ENCODE measurements around the gene NBEAL2.

NBEAL2 gene, protein sequence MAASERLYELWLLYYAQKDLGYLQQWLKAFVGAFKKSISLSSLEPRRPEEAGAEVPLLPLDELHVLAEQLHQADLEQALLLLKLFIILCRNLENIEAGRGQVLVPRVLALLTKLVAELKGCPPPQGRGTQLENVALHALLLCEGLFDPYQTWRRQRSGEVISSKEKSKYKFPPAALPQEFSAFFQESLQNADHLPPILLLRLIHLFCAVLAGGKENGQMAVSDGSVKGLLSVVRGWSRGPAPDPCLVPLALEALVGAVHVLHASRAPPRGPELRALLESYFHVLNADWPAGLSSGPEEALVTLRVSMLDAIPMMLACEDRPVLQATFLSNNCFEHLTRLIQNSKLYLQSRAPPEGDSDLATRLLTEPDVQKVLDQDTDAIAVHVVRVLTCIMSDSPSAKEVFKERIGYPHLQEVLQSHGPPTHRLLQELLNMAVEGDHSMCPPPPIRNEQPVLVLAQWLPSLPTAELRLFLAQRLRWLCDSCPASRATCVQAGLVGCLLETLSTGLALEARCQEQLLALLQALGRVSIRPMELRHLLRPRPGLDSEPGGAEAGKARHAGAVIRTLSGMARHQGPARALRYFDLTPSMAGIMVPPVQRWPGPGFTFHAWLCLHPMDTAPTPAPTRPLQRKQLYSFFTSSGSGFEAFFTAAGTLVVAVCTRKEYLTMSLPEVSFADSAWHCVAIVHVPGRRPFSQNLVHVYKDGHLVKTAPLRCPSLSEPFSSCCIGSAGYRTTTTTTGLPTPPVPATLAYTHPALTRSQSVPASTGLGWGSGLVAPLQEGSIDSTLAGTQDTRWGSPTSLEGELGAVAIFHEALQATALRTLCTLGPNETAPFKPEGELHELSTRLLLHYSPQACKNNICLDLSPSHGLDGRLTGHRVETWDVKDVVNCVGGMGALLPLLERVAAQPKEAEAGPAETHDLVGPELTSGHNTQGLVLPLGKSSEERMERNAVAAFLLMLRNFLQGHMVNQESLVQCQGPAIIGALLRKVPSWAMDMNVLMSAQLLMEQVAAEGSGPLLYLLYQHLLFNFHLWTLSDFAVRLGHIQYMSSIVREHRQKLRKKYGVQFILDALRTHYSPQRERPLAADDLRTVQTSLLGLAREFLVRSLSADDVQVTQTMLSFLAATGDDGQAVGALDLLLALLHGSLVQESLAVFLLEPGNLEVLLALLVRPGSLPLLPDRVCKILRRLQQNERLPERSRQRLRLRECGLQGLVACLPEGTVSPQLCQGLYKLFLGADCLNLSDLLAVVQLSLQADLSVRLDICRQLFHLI (N-terminal part only)

DNA sequence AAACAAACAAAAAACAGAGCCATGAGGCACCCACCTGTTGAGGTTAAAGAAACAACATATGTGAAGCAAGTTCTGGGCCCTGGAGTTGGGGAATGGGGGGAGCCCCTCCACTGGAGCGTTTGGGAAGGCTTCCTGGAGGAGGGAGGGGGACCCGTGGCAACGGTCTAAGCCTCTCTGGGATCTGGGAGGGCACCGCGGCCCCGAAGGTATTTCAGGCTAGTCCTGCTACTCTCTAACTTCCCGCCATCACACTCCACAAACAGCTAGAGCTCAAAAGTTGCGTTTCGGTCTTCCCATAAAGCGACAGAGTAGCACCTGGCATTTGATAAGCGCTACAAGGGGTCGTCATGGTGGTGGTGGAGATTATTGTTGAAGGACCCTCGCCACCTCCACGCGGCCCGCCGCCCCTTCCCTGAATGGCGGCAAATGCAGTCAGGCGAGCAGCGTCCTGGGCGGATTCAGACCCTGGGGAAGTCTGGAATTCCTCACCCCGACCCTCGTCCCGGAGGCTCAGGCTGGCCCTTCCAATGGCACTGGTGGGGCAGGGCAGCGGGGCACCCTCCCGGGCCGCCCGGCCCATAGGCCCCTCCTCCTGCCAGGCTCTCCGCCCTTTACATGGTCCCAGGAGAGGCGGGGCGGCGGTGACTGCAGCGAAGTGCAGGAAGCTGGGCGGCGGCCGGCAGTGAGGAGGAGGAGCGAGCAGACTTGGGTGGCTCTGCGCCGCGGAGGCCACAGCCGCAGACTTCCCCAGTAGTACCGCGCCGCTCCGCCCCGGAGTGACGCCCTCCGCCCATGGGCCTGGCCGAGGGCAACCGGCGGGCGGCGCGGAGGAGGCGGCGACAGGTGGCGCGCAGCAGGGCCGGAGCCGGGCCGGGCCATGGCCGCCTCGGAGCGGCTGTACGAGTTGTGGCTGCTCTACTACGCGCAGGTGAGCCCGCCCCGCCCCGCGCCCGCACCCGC is at the start of gene NBEAL2:
Gene NBEAL2, plus strand, starts transcription at position 682 of the 960 bp plus-strand sequence. Its CDS starts 196 bp downstream, at position 878.
- Mint-ChIP-seq H3K9me3 (no peaks in the 10 kb centered on the region), H3K27me3 (peaks cover 5% of the 10 kb centered on the region), H3K36me3 (ENCODE audit: low read depth) (peaks cover 15% of the 10 kb centered on the region), H3K4me1 (peaks cover 61% of the 10 kb centered on the region), H3K4me3 (peak within 1 kb of the TSS; percentile 85), H3K27ac (peak within 1 kb of the TSS; percentile 79)
- DNase-seq (peak; percentile 96), ATAC-seq (peak; percentile 89)

DNA sequence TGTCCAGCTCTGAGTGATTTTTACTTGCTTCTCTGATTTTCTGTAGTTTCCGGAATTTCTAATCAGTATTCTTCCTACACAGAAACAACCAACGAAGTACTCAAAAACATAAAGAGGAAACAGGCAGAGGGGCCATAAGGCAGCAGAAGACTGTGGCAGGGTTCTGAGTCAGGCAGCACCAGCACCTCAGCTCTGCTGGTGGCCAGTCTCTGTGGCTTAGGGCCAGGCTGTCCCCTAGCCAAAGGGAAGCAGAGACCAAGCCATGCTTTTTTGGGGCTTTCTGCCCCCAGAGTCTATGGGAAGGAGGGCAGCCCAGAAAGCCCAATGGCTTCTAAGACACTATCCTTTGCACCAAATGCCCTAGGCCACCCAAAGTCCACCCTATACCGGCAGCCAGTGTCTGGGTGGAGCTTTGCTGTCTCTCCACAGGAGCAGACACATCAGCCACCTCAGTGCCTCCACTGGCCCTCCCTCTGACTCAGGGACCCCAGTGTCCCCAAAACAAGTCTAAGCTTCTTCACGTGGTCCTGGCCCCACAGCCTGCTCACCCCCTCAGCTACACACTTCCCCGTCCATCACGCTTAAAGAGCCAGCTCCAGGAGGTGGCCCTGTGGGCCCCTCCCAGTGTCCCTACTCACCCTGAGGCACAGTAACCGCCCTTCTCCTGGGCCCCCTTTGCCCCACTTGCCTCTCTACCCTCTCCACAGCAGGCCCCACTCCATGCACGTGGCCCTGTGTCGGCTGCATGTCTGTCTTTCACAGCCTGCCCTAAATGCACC is 49.1 kb upstream of the NBEAL2 start:
- peak overlapping the region; percentile 84 for H3K27ac Mint-ChIP-seq
- no peaks in the 10 kb centered on the region for H3K9me3 Mint-ChIP-seq
- no peak for ATAC-seq
- H3K36me3 Mint-ChIP-seq (ENCODE audit: low read depth), result peaks cover 34% of the 10 kb centered on the region
- H3K4me1 Mint-ChIP-seq, result peaks cover 87% of the 10 kb centered on the region
- no peaks in the 10 kb centered on the region for H3K27me3 Mint-ChIP-seq
- no peak for DNase-seq
- H3K4me3 Mint-ChIP-seq, result no peak overlapping the region

DNA sequence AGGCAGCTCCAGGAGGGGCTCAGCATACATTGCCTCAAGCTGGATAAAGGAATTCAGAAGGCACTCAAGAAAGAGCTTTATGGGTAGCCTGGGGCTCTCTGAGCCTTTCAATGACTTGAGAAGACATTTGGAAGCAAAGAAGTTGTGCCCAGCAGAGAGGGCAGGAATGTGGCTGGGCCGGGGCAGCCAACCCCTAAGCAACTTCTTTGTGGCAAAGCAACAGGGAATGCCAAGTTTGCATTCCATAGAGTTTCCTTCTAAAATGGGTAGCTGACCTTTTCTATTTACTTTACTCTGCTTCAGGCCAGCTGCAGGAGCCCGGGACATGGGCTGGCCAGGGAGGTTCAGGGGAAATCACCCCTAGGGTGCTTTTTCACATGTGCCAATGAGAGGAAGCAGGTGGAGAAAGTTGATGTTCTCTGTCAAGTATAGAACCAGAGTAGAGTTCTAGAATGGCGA is 48.5 kb upstream of the NBEAL2 start:
- no peak overlapping the region for H3K4me3 Mint-ChIP-seq

GRCh38 chr3:46931631-46932331 is 47.7 kb upstream of the NBEAL2 start:
- no peak overlapping the region for H3K4me3 Mint-ChIP-seq
- H3K27me3 Mint-ChIP-seq, result no peaks in the 10 kb centered on the region
- ATAC-seq, result no peak
- peaks cover 40% of the 10 kb centered on the region for H3K36me3 Mint-ChIP-seq (ENCODE audit: low read depth)
- DNase-seq, result no peak
- peaks cover 87% of the 10 kb centered on the region for H3K4me1 Mint-ChIP-seq
- no peaks in the 10 kb centered on the region for H3K9me3 Mint-ChIP-seq
- peak overlapping the region; percentile 84 for H3K27ac Mint-ChIP-seq

More for the DNA sequence above, 48.5 kb upstream of the NBEAL2 start:
- DNase-seq (no peak), ATAC-seq (no peak)
- peaks cover 87% of the 10 kb centered on the region for H3K4me1 Mint-ChIP-seq
- H3K36me3 Mint-ChIP-seq (ENCODE audit: low read depth), result peaks cover 34% of the 10 kb centered on the region
- peak overlapping the region; percentile 84 for H3K27ac Mint-ChIP-seq
- no peaks in the 10 kb centered on the region for H3K27me3 Mint-ChIP-seq
- H3K9me3 Mint-ChIP-seq, result no peaks in the 10 kb centered on the region

DNA sequence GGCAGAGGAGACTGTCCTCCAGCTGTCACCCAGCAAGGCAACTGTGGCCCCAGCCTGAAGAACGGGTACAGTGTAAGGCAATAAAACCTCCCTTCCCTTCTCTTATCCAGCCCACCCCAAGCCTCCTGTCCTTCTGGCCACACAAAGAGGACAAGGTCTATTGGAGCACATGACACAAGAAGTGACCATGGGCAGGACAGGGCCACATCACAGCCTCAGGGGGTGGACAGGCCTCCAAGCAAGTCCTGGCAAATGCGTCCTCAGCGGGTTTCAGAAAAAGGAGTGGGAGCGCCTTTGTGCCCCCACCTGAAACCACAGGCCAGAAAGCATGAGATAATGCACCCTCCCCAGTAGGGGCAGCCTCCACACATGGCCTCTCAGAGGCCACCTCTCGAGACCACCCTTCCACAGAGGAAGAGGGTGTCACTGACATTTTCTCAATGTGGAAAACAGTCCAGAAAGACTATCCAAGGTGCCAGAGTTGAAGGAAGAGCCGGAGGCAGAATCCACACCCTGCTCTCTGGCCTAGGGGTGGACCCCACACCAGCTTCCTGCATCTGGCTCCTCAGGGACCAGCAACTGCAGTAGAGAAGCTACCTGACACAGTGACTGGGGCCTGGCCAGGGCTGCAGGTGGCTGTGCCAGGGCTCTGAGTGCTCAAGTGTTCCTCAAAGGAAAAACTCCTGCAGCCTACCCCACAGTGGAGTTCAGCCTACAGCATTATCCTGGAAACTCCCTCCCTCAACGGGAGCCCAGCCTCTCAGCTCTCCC is 46.8 kb upstream of the NBEAL2 start:
- Mint-ChIP-seq H3K27me3 (no peaks in the 10 kb centered on the region), H3K27ac (peak overlapping the region; percentile 84), H3K9me3 (no peaks in the 10 kb centered on the region), H3K4me3 (no peak overlapping the region), H3K4me1 (peaks cover 80% of the 10 kb centered on the region), H3K36me3 (ENCODE audit: low read depth) (peaks cover 34% of the 10 kb centered on the region)
- no peak for DNase-seq
- ATAC-seq, result no peak

DNA sequence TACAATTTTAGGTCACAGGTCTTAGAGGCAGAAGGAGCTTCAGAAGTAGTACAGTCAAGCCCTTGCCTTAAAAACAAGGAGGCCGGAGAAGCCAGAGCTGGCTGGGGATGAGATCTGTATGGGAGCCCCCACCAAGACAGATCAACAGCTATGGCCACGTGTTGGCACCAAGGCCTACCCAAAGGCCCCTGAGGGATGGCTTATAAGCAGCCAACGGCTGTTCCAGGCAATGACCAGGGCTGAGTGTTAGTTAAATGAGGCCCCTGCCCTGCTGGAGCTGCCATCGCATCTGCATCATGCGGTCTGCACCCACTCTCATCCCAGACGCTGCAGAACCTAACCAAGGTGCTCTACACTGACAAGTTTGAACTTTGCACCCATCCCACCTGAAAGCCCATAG is 46.2 kb upstream of the NBEAL2 start:
- Mint-ChIP-seq H3K4me1 (peaks cover 77% of the 10 kb centered on the region), H3K9me3 (no peaks in the 10 kb centered on the region), H3K36me3 (ENCODE audit: low read depth) (peaks cover 37% of the 10 kb centered on the region), H3K27me3 (no peaks in the 10 kb centered on the region), H3K4me3 (no peak overlapping the region), H3K27ac (no peak overlapping the region)
- DNase-seq (no peak), ATAC-seq (no peak)

GRCh38 chr3:46934072-46934471 is 45.4 kb upstream of the NBEAL2 start:
- Mint-ChIP-seq H3K27ac (peak overlapping the region; percentile 44), H3K4me3 (no peak overlapping the region), H3K9me3 (no peaks in the 10 kb centered on the region), H3K4me1 (peaks cover 74% of the 10 kb centered on the region), H3K27me3 (no peaks in the 10 kb centered on the region), H3K36me3 (ENCODE audit: low read depth) (peaks cover 36% of the 10 kb centered on the region)
- DNase-seq (no peak), ATAC-seq (no peak)

DNA sequence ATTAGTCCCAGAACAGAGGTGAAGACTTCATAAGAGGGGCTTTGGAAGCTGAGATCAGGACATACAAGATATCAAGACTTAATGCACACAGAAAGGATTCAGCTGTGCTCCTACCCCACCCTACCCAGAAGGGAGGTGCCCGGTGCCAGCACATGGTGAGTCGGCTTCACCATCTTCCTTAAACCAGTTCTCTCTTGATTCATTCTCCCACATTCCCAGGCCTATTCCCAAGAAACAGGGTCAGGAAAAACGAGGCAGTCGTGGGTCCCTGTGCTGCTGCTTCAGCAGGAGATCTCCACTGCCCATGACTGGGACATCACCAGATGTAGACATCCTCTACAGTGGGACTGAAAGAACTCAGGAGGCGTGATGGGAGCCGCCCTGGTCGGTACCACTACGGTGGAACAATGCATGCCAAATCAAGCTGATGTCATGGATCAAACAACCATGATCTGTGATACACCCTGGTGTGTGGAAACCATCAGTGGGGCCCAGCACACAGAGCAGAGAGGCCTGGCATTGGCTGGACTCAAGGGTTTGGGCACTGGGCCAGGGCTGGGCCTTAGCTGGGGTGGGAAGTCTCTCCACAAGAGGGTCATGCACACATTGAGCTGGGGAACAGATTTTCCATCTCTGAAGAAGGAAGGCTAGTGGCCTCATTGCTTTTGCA is 44.8 kb upstream of the NBEAL2 start:
- no peaks in the 10 kb centered on the region for H3K27me3 Mint-ChIP-seq
- peak overlapping the region; percentile 44 for H3K27ac Mint-ChIP-seq
- no peak for ATAC-seq
- H3K4me1 Mint-ChIP-seq, result peaks cover 72% of the 10 kb centered on the region
- no peaks in the 10 kb centered on the region for H3K9me3 Mint-ChIP-seq
- no peak overlapping the region for H3K4me3 Mint-ChIP-seq
- no peak for DNase-seq
- peaks cover 31% of the 10 kb centered on the region for H3K36me3 Mint-ChIP-seq (ENCODE audit: low read depth)

- Mint-ChIP-seq H3K4me1 (peaks cover 73% of the 10 kb centered on the region), H3K9me3 (no peaks in the 10 kb centered on the region), H3K4me3 (no peak overlapping the region), H3K27ac (peak overlapping the region; percentile 35), H3K27me3 (no peaks in the 10 kb centered on the region), H3K36me3 (ENCODE audit: low read depth) (peaks cover 37% of the 10 kb centered on the region)
- DNase-seq (no peak), ATAC-seq (peak; percentile 53)
Measured at GRCh38 chr3:46935168-46935858, 44.2 kb upstream of the NBEAL2 start.

DNA sequence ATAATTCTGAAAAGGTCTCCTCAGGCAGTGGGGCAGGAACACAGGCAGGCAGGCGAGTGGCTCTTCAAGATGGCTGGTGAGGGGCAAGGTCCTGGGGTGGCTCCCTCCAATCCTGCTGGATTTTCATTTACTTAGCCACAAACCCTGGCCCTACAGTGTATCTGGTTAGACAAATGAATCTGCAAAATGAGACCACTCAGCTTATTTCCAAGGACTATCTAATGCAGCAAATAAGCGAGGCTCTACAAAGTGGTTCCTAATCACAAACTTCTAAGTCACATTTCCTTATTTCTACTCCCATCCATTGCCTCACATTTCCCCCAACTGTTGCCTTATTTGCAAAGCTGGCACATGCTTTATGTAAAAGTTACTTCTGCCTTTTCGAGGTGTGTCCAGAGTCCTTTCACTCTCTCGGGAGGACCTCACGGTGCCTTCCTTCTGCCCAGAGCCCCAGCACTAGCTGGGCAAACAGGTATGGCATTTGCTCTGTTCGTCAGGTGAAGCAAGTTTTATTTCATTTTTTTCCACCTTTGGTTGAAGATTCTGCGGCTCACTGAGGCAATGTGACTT is 43.4 kb upstream of the NBEAL2 start:
- H3K36me3 Mint-ChIP-seq (ENCODE audit: low read depth), result peaks cover 35% of the 10 kb centered on the region
- H3K9me3 Mint-ChIP-seq, result no peaks in the 10 kb centered on the region
- no peak overlapping the region for H3K4me3 Mint-ChIP-seq
- H3K4me1 Mint-ChIP-seq, result peaks cover 69% of the 10 kb centered on the region
- H3K27me3 Mint-ChIP-seq, result no peaks in the 10 kb centered on the region
- no peak overlapping the region for H3K27ac Mint-ChIP-seq
- ATAC-seq, result no peak
- no peak for DNase-seq
